ENCODE measurements around the gene AQP12B.

Gene AQP12B

DNA sequence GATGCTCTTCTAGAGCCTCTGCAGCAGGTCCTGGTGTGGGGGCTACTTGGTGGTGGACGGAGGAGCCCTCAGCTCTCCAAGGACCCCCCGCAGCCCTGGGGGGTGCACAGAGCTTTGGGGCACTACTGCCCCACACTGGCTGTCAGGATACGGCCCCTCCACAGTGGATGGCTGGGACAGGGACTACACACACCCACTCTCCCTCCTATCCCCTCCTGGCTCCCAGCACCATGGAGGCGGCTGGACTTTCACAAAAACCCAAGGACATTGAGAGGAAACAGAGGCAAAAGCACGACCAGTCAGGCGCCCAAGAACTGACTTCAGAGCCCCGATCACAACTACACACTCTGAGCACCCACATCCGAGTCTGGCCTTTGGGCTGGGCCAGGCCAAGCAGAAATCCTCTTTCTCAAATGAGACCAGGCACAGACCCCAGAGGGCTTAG lies 44.8 kb downstream of the AQP12B start:
- no peaks in the 10 kb centered on the region for H4K20me1 ChIP-seq
- no peak overlapping the region for H3K4me3 ChIP-seq
- no peak overlapping the region for H3K27ac ChIP-seq
- no peaks in the 10 kb centered on the region for H3K27me3 ChIP-seq
- no peak overlapping the region for H3K9ac ChIP-seq
- H3K4me1 ChIP-seq: no peaks in the 10 kb centered on the region
- H3K9me3 ChIP-seq: peaks cover 55% of the 10 kb centered on the region
- no peak for TF ChIP-seq Cebpa-rat (IDR thresholded peaks at IDR 0.05)
- no peaks in the 10 kb centered on the region for H3K36me3 ChIP-seq
- H3K4me2 ChIP-seq: no peak overlapping the region

DNA sequence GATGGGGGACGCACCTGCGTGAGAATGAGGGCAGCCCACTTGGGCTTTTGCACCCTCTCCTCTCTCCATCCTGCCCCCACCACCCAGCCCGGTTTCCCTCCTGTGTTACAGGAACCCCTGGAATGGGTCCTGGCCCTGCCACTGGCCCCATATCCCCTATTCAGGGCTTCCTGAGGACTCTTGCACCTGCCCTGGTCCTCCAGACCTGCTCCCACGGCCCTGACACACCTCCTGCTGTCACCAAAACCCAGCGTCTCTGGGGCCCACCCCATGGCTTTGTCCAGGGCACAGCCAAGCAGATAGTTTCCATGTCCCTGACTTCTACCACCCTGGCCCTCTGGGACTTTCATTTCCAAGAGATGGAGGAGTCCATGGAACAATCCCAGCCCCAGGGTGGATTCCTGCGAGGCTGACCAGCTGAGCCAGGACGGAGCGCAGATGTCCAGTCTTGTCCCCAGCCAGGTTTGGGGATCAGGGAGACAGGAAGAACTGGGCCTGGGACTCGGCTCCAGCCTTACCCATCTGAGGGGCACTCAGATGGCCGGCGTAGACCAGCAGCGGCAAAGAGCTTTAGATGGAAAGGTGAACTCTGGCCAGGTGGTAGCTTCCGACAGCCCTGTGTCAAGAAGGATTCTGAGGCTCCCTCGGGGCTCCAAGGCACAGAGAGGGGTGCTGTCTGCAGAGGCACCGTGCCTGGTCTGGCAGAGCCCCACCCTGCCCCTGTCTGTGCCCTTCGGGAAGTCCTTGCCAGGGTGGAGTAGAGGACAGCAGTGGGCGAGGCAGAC lies 45.4 kb downstream of the AQP12B start:
- peaks cover 55% of the 10 kb centered on the region for H3K9me3 ChIP-seq
- H3K4me3 ChIP-seq: no peak overlapping the region
- H3K9ac ChIP-seq: no peak overlapping the region
- H4K20me1 ChIP-seq: no peaks in the 10 kb centered on the region
- no peak overlapping the region for H3K4me2 ChIP-seq
- TF ChIP-seq Cebpa-rat (IDR thresholded peaks at IDR 0.05): no peak
- H3K27me3 ChIP-seq: no peaks in the 10 kb centered on the region
- no peaks in the 10 kb centered on the region for H3K36me3 ChIP-seq
- no peak overlapping the region for H3K27ac ChIP-seq
- no peaks in the 10 kb centered on the region for H3K4me1 ChIP-seq

DNA sequence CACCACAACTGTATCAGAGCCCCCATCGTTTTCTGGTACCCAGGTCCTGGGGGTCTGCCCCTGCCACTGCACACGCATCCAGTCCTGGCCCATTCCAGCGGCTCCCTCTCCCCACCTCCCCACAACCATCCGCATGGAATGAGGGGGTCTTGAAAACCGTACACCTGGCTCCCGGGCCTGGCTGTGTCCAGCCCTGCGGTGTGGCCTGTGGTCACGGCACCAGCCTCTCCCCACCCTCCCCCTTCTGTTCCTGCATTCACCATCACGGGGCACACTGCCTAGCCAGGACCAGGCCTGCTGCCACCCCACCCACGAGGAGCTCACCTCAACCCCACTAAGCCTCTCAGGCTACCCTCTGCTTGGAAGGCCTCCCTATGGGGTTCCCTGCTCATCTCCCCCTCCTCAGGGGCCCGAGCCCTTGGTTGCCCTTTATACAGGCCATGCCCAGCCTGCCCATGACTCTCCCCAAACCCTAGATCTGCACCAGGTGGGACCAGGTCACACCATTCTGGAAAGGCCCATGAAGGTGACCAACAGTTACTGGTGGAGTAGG lies 46.0 kb downstream of the AQP12B start:
- Histone ChIP-seq H3K4me3 (no peak overlapping the region), H3K27ac (no peak overlapping the region), H4K20me1 (no peaks in the 10 kb centered on the region), H3K27me3 (no peaks in the 10 kb centered on the region), H3K4me1 (no peaks in the 10 kb centered on the region), H3K4me2 (no peak overlapping the region), H3K9ac (no peak overlapping the region), H3K9me3 (peaks cover 54% of the 10 kb centered on the region), H3K36me3 (no peaks in the 10 kb centered on the region)
- TF ChIP-seq Cebpa-rat (IDR thresholded peaks at IDR 0.05): no peak

DNA sequence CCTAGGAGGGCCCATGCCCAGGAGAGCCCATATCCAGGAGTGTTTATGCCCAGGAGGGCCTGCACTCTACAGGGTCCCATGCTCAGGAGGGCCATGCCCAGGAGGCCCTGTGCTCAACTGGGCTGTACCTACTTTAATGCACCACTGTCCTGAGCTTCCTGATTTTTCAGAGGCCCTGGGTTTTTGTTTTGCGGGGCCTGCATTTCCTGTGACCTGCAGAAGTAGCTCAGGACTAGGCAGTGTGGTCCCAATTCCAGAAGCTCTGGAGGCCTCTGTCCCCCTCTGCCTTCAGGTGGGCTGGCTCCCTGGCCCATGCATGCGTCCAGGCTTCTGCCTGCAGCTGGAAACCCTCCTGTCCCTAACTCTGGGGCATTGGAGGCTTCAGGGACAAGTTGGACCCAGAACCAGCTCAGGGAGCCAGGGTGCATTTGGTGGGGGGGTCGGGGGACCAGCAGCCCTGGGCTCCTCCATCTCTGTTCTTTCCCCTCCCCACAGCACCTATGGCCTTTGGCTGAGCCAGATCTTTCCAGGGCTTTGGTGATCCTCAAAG lies 46.6 kb downstream of the AQP12B start:
- H3K4me1 ChIP-seq: no peaks in the 10 kb centered on the region
- H3K36me3 ChIP-seq: no peaks in the 10 kb centered on the region
- no peaks in the 10 kb centered on the region for H3K27me3 ChIP-seq
- H3K4me3 ChIP-seq: no peak overlapping the region
- no peak overlapping the region for H3K27ac ChIP-seq
- TF ChIP-seq Cebpa-rat (IDR thresholded peaks at IDR 0.05): no peak
- H3K9ac ChIP-seq: no peak overlapping the region
- no peak overlapping the region for H3K4me2 ChIP-seq
- no peaks in the 10 kb centered on the region for H4K20me1 ChIP-seq
- H3K9me3 ChIP-seq: peaks cover 51% of the 10 kb centered on the region

DNA sequence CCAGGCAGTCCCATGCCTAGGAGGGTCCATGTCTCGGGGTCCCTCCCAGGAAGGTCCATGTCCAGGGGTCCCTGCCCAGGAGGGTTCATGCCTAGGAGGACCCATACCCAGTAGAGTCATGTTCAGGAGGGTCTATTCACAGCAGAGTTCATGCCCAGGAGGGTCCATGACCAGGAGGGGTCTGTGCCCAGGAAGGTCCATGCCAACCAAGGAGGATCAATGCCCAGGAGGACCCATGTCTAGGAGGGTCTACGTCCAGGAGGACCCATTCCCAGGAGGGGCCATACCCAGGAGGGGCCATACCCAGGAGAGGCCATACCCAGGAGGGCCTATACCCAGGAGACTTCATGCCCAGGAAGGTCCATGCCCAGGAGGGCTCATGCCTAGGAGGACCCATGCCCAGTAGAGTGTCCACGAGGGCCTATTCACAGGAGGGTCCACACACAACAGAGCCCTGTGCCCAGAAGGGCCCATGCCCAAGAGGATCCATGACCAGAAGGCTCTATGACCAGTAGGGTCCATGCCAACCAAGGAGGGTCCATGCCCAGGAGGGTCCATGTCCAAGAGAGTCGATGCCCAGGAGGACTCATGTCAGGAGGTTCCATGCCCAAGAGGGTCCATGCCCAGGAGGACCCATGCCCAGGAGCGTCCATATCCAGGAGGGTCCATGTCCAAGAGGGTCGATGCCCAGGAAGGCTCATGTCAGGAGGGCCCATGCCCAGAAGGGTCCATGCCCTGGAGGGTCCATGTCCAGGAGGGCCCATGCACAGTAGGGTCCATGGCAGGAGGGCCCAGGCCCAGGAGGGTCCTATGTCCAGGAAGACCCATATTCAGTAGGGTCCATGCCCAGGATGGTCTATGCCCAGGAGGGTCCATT lies 47.3 kb downstream of the AQP12B start:
- Histone ChIP-seq H4K20me1 (no peaks in the 10 kb centered on the region), H3K4me1 (no peaks in the 10 kb centered on the region), H3K36me3 (peaks cover under 1% of the 10 kb centered on the region; the same call in 1 of the 2 replicates), H3K9ac (no peak overlapping the region), H3K4me3 (no peak overlapping the region), H3K27me3 (no peaks in the 10 kb centered on the region), H3K4me2 (no peak overlapping the region), H3K27ac (no peak overlapping the region), H3K9me3 (peaks cover 49% of the 10 kb centered on the region)
- TF ChIP-seq Cebpa-rat (IDR thresholded peaks at IDR 0.05): no peak

DNA sequence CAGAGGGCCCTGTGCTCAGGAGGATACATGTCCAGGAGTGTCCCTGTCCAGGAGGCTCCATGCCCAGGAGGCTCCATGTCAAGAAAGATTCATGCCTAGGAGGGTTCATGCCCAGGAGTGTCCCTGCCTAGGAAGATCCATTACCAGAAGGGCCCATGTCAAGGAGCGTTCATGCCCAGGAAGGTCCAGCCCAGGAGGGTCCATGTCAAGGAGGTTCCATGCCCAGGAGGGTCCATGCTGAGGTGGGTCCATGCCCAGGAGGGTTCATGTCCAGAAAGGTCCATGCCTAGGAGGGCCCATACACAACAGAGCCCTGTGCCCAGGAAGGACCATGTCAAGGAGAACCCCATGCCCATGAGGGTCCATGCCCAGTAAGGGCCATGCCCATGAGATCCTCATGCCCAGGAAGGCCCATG lies 50.4 kb downstream of the AQP12B start:
- Histone ChIP-seq H3K4me2 (no peak overlapping the region), H4K20me1 (no peaks in the 10 kb centered on the region), H3K27ac (no peak overlapping the region), H3K9me3 (peaks cover 41% of the 10 kb centered on the region), H3K36me3 (peaks cover 4% of the 10 kb centered on the region; the same call in 1 of the 2 replicates), H3K9ac (no peak overlapping the region), H3K27me3 (no peaks in the 10 kb centered on the region), H3K4me1 (peaks cover 17% of the 10 kb centered on the region), H3K4me3 (no peak overlapping the region)
- TF ChIP-seq Cebpa-rat (IDR thresholded peaks at IDR 0.05): no peak

DNA sequence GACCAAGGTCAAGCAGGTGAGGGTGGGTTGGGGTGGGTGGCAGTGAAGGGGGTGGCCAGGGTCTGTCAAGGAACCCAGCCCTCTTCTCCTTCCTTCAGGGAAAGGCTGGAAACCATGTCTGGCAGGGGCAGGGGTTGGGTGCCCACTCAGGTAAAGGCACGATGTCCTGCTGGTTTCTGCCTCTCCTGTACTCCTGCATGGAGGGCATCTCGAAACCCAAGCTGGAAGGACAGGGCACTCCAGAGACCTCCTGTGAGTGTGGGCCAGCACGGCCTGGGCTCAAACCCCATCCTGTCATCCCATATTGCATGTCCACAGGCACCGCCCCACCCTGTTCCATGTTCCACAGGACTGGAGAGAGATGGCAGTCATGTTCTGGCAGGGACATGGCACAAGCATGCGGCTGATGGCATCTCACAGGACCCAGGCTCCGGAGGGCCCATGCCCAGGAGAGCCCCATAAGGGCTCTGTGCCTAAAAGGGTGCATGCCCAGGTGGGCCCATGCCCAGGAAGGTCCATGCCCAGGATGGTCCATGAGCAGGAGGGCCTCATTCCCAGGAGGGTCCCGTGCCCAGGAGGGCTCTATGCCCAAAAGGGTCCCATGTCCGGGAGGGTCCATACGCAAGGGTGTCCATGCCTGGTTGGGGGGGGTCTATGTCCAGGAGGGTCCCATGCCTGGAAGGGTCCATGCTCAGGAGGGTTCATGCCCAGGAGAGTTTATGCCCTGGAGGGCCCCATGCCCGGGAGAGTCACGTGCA lies 51.0 kb downstream of the AQP12B start:
- H3K4me3 ChIP-seq: no peak overlapping the region
- H3K9me3 ChIP-seq: peaks cover 41% of the 10 kb centered on the region
- no peak overlapping the region for H3K9ac ChIP-seq
- H3K27me3 ChIP-seq: no peaks in the 10 kb centered on the region
- H3K4me2 ChIP-seq: no peak overlapping the region
- no peak for TF ChIP-seq Cebpa-rat (IDR thresholded peaks at IDR 0.05)
- H3K4me1 ChIP-seq: peaks cover 23% of the 10 kb centered on the region
- peaks cover 4% of the 10 kb centered on the region; the same call in 1 of the 2 replicates for H3K36me3 ChIP-seq
- H4K20me1 ChIP-seq: no peaks in the 10 kb centered on the region
- H3K27ac ChIP-seq: no peak overlapping the region

DNA sequence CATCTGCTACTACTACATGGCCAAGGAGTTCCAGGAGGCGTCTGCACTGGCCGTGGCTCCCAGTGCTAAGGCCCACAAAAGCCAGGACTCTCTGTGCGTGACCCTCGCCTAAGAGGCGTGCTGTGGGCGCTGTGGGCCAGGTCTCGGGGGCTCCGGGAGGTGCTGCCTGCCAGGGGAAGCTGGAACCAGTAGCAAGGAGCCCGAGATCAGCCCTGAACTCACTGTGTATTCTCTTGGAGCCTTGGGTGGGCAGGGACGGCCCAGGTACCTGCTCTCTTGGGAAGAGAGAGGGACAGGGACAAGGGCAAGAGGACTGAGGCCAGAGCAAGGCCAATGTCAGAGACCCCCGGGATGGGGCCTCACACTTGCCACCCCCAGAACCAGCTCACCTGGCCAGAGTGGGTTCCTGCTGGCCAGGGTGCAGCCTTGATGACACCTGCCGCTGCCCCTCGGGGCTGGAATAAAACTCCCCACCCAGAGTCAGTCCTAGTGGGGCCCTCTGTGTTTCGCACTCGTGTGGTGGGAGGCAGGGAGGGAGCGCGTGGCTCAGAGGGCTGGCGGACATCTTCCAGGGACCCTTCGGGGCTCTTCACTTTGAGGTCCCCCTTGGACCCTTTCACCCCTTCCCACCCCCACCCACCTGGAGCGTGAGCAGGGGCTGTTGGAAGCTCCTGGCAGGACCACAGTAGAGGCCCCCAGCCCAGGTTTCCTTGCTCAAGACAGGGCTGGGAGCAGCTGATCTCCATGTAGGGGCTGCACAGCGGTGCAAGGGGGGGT lies 51.7 kb downstream of the AQP12B start:
- Histone ChIP-seq H3K4me1 (peaks cover 28% of the 10 kb centered on the region), H3K27me3 (no peaks in the 10 kb centered on the region), H3K27ac (no peak overlapping the region), H3K9me3 (peaks cover 41% of the 10 kb centered on the region), H3K4me3 (no peak overlapping the region), H3K9ac (no peak overlapping the region), H4K20me1 (no peaks in the 10 kb centered on the region), H3K36me3 (peaks cover 4% of the 10 kb centered on the region; the same call in 1 of the 2 replicates), H3K4me2 (no peak overlapping the region)
- no peak for TF ChIP-seq Cebpa-rat (IDR thresholded peaks at IDR 0.05)
